ENCODE data around the gene TYROBP.

Gene TYROBP

GRCh38 chr19:35909684-35910035 is 1.6 kb upstream of the TYROBP start:
- Histone ChIP-seq H3K9ac (ENCODE audit: low read length in 2 of 2) (no peak overlapping the region), H3K27ac (ENCODE audit: low read length) (no peak overlapping the region), H3K36me3 (ENCODE audit: control insufficient read depth in 2 of 2, insufficient read depth in 2 of 2, low read length in 2 of 2) (no peaks in the 10 kb centered on the region), H3K9me3 (ENCODE audit: control insufficient read depth in 2 of 2, low read length in 2 of 2) (no peaks in the 10 kb centered on the region), H3K4me3 (ENCODE audit: low read length in 2 of 2) (no peak overlapping the region), H3K27me3 (ENCODE audit: control insufficient read depth in 1 of 2, insufficient read depth in 2 of 2, low read length in 2 of 2) (no peaks in the 10 kb centered on the region), H3K4me1 (ENCODE audit: control insufficient read depth, insufficient read depth, low read length) (peaks cover 8% of the 10 kb centered on the region)

GRCh38 chr19:35908973-35909683 is 1.0 kb upstream of the TYROBP start:
- Histone ChIP-seq H3K36me3 (ENCODE audit: control insufficient read depth in 2 of 2, insufficient read depth in 2 of 2, low read length in 2 of 2) (no peaks in the 10 kb centered on the region), H3K27ac (ENCODE audit: low read length) (no peak overlapping the region), H3K4me3 (ENCODE audit: low read length in 2 of 2) (no peak overlapping the region), H3K9me3 (ENCODE audit: control insufficient read depth in 2 of 2, low read length in 2 of 2) (no peaks in the 10 kb centered on the region), H3K4me1 (ENCODE audit: control insufficient read depth, insufficient read depth, low read length) (peaks cover 8% of the 10 kb centered on the region), H3K9ac (ENCODE audit: low read length in 2 of 2) (no peak overlapping the region), H3K27me3 (ENCODE audit: control insufficient read depth in 1 of 2, insufficient read depth in 2 of 2, low read length in 2 of 2) (no peaks in the 10 kb centered on the region)

- Histone ChIP-seq H3K27ac (ENCODE audit: low read length) (no peak overlapping the region), H3K36me3 (ENCODE audit: control insufficient read depth in 2 of 2, insufficient read depth in 2 of 2, low read length in 2 of 2) (no peaks in the 10 kb centered on the region), H3K9ac (ENCODE audit: low read length in 2 of 2) (no peak overlapping the region), H3K27me3 (ENCODE audit: control insufficient read depth in 1 of 2, insufficient read depth in 2 of 2, low read length in 2 of 2) (no peaks in the 10 kb centered on the region), H3K4me1 (ENCODE audit: control insufficient read depth, insufficient read depth, low read length) (peaks cover 8% of the 10 kb centered on the region), H3K4me3 (ENCODE audit: low read length in 2 of 2) (peak overlapping the region in 1 of 2 donors; percentile 40), H3K9me3 (ENCODE audit: control insufficient read depth in 2 of 2, low read length in 2 of 2) (no peaks in the 10 kb centered on the region)
Observed at GRCh38 chr19:35907377-35907745, 734 bp downstream of the TYROBP start.

- no peaks in the 10 kb centered on the region for H3K36me3 ChIP-seq (ENCODE audit: control insufficient read depth in 2 of 2, insufficient read depth in 2 of 2, low read length in 2 of 2)
- H3K4me1 ChIP-seq (ENCODE audit: control insufficient read depth, insufficient read depth, low read length) = peaks cover 17% of the 10 kb centered on the region
- H3K9me3 ChIP-seq (ENCODE audit: control insufficient read depth in 2 of 2, low read length in 2 of 2) = no peaks in the 10 kb centered on the region
- no peaks in the 10 kb centered on the region for H3K27me3 ChIP-seq (ENCODE audit: control insufficient read depth in 1 of 2, insufficient read depth in 2 of 2, low read length in 2 of 2)
- H3K4me3 ChIP-seq (ENCODE audit: low read length in 2 of 2) = no peak overlapping the region
- H3K9ac ChIP-seq (ENCODE audit: low read length in 2 of 2) = no peak overlapping the region
- H3K27ac ChIP-seq (ENCODE audit: low read length) = no peak overlapping the region
Observed at GRCh38 chr19:35905178-35905727, 2.8 kb downstream of the TYROBP start.

- Histone ChIP-seq H3K27ac (ENCODE audit: low read length) (peak overlapping the region; percentile 24), H3K9ac (ENCODE audit: low read length in 2 of 2) (no peak overlapping the region), H3K4me1 (ENCODE audit: control insufficient read depth, insufficient read depth, low read length) (peaks cover 20% of the 10 kb centered on the region), H3K36me3 (ENCODE audit: control insufficient read depth in 2 of 2, insufficient read depth in 2 of 2, low read length in 2 of 2) (no peaks in the 10 kb centered on the region), H3K27me3 (ENCODE audit: control insufficient read depth in 1 of 2, insufficient read depth in 2 of 2, low read length in 2 of 2) (no peaks in the 10 kb centered on the region), H3K4me3 (ENCODE audit: low read length in 2 of 2) (no peak overlapping the region), H3K9me3 (ENCODE audit: control insufficient read depth in 2 of 2, low read length in 2 of 2) (no peaks in the 10 kb centered on the region)
Observed at GRCh38 chr19:35904311-35905068, 3.6 kb downstream of the TYROBP start.

GRCh38 chr19:35903550-35904179 is 4.4 kb downstream of the TYROBP start:
- Histone ChIP-seq H3K27ac (ENCODE audit: low read length) (no peak overlapping the region), H3K4me1 (ENCODE audit: control insufficient read depth, insufficient read depth, low read length) (peaks cover 26% of the 10 kb centered on the region), H3K9ac (ENCODE audit: low read length in 2 of 2) (no peak overlapping the region), H3K4me3 (ENCODE audit: low read length in 2 of 2) (peak overlapping the region in 1 of 2 donors; percentile 29), H3K9me3 (ENCODE audit: control insufficient read depth in 2 of 2, low read length in 2 of 2) (no peaks in the 10 kb centered on the region), H3K27me3 (ENCODE audit: control insufficient read depth in 1 of 2, insufficient read depth in 2 of 2, low read length in 2 of 2) (no peaks in the 10 kb centered on the region), H3K36me3 (ENCODE audit: control insufficient read depth in 2 of 2, insufficient read depth in 2 of 2, low read length in 2 of 2) (no peaks in the 10 kb centered on the region)

DNA sequence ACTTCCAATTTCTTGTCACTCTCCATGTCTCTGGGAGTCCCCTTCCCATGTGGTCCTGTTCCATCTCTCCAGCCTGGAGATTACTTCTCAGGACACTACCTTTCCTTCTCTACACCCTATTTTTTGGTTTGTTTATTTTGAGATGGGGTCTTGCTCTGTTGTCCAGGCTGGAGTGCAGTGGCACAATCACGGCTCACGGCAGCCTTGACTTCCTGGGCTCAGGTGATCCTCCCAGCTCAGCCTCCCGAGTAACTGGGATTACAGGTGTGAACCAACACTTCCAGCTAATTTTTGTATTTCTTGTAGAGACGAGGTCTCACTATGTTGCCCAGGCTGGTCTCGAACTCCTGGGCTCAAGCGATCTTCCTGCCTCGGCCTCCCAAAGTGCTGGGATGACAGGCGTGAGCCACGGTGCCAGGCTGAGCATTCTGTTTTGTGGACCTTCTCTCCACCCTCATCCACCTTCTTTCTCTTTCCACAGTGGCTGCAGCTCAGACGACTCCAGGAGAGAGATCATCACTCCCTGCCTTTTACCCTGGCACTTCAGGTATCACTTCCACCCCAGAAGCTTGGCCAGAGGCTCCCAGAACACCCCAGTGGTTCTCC is 5.1 kb downstream of the TYROBP start:
- H3K9me3 ChIP-seq (ENCODE audit: control insufficient read depth in 2 of 2, low read length in 2 of 2) = no peaks in the 10 kb centered on the region
- H3K36me3 ChIP-seq (ENCODE audit: control insufficient read depth in 2 of 2, insufficient read depth in 2 of 2, low read length in 2 of 2) = no peaks in the 10 kb centered on the region
- no peaks in the 10 kb centered on the region for H3K27me3 ChIP-seq (ENCODE audit: control insufficient read depth in 1 of 2, insufficient read depth in 2 of 2, low read length in 2 of 2)
- peak overlapping the region in 1 of 2 donors; percentile 29 for H3K4me3 ChIP-seq (ENCODE audit: low read length in 2 of 2)
- H3K27ac ChIP-seq (ENCODE audit: low read length) = no peak overlapping the region
- H3K9ac ChIP-seq (ENCODE audit: low read length in 2 of 2) = no peak overlapping the region
- H3K4me1 ChIP-seq (ENCODE audit: control insufficient read depth, insufficient read depth, low read length) = peaks cover 33% of the 10 kb centered on the region

DNA sequence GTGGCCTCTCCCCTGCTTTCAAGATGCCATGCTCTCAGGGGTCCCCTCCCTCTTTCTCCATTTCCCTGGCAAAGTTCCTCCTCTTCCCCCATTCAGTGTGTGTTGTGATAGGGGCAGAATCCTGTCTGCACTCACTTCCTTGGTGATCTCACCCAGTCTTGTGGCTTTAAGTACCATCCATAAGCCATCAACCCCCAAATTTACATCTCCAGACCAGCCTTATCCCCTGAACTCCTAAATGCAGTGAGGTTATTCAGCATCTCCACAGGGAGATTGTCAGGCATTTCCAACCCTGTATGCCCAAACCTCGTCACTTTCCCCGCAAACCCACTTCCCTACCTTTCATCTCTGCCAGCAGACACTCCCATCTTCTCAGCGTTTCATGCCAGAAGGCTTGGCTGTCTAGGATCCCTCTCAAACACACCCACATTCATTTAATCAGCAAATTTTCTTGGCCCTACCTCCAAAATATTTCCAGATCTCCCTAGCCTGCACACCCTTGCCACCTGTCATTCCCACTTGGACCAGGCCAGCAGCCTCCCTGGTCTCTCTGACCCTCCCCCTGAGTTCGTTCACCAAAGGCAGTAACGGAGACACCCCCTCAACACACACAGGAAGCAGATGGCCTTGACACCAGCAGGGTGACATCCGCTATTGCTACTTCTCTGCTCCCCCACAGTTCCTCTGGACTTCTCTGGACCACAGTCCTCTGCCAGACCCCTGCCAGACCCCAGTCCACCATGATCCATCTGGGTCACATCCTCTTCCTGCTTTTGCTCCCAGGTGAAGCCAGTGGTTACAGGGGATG is 6.0 kb downstream of the TYROBP start, which contains the start of gene HCST:
Gene HCST (plus strand): TSS at position 676 of the 808 bp plus-strand sequence. CDS start 65 bp downstream, at position 741.
- Histone ChIP-seq H3K4me3 (ENCODE audit: low read length in 2 of 2) (peak within 1 kb of the TSS in 1 of 2 donors; percentile 29), H3K4me1 (ENCODE audit: control insufficient read depth, insufficient read depth, low read length) (peaks cover 37% of the 10 kb centered on the region), H3K36me3 (ENCODE audit: control insufficient read depth in 2 of 2, insufficient read depth in 2 of 2, low read length in 2 of 2) (peaks cover 0 to 2% of the 10 kb centered on the region in 2 donors), H3K9ac (ENCODE audit: low read length in 2 of 2) (no peak within 1 kb of the TSS), H3K9me3 (ENCODE audit: control insufficient read depth in 2 of 2, low read length in 2 of 2) (no peaks in the 10 kb centered on the region), H3K27me3 (ENCODE audit: control insufficient read depth in 1 of 2, insufficient read depth in 2 of 2, low read length in 2 of 2) (no peaks in the 10 kb centered on the region), H3K27ac (ENCODE audit: low read length) (no peak within 1 kb of the TSS)

DNA sequence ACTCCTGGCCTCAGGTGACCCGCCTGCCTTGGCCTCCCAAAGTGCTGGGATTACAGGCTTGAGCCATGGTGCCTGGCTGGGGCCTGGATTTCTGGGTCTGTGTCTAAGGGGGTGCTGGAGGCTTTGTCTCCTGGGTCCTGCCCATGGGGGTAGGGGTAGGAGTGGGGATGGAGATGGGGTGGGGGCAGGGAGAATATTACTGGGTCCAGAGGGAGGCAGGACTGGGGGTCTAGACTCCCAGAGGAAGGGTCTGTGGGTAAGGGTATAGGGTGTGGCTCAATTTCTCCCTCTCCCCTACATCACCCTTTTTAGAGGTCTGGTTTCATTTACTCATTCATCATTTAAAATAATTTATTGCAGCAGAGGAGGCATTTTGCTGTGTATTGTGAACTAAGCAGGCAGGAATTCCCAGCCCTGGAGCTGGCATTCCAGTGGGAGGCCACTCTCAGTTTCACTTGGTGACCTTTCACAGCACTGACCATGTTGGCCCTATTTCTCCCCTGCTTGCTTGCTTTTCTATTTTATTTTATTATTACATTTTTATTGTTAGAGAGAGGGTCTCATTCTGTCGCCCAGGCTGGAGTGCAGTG is 6.9 kb downstream of the TYROBP start:
- no peaks in the 10 kb centered on the region for H3K9me3 ChIP-seq (ENCODE audit: control insufficient read depth in 2 of 2, low read length in 2 of 2)
- H3K9ac ChIP-seq (ENCODE audit: low read length in 2 of 2) = no peak overlapping the region
- H3K4me3 ChIP-seq (ENCODE audit: low read length in 2 of 2) = peak overlapping the region in 1 of 2 donors; percentile 85
- H3K27ac ChIP-seq (ENCODE audit: low read length) = no peak overlapping the region
- peaks cover 30% of the 10 kb centered on the region for H3K4me1 ChIP-seq (ENCODE audit: control insufficient read depth, insufficient read depth, low read length)
- H3K27me3 ChIP-seq (ENCODE audit: control insufficient read depth in 1 of 2, insufficient read depth in 2 of 2, low read length in 2 of 2) = no peaks in the 10 kb centered on the region
- H3K36me3 ChIP-seq (ENCODE audit: control insufficient read depth in 2 of 2, insufficient read depth in 2 of 2, low read length in 2 of 2) = peaks cover 2% of the 10 kb centered on the region in 2 donors
